ENCODE results near the gene PRDM1. TPM values are rescaled to one million over a fixed set of nuclear protein-coding genes. Genes with fewer than 3 reads are reported as not detected.

PRDM1 gene
- total RNA-seq, 1 donor, result 2.5 TPM

- Histone ChIP-seq H3K27ac (ENCODE audit: low read depth, low read length) (no peak overlapping the region), H3K36me3 (ENCODE audit: insufficient read depth, low read length) (peaks cover 24% of the 10 kb centered on the region), H3K9me3 (ENCODE audit: low read depth, low read length) (no peaks in the 10 kb centered on the region), H3K4me1 (ENCODE audit: insufficient read depth, low read length) (peaks cover 18% of the 10 kb centered on the region), H3K79me2 (ENCODE audit: insufficient read depth, low read length) (no peaks in the 10 kb centered on the region), H3K27me3 (ENCODE audit: insufficient read depth, low read length) (no peaks in the 10 kb centered on the region), H3K4me3 (ENCODE audit: insufficient read depth, low read length) (no peak overlapping the region), H3K4me2 (ENCODE audit: insufficient read depth, low read length) (no peak overlapping the region), H4K20me1 (ENCODE audit: insufficient read depth, low read length) (no peaks in the 10 kb centered on the region), H2AFZ (ENCODE audit: low read length) (no peak overlapping the region)
- TF ChIP-seq, protein P1, sequence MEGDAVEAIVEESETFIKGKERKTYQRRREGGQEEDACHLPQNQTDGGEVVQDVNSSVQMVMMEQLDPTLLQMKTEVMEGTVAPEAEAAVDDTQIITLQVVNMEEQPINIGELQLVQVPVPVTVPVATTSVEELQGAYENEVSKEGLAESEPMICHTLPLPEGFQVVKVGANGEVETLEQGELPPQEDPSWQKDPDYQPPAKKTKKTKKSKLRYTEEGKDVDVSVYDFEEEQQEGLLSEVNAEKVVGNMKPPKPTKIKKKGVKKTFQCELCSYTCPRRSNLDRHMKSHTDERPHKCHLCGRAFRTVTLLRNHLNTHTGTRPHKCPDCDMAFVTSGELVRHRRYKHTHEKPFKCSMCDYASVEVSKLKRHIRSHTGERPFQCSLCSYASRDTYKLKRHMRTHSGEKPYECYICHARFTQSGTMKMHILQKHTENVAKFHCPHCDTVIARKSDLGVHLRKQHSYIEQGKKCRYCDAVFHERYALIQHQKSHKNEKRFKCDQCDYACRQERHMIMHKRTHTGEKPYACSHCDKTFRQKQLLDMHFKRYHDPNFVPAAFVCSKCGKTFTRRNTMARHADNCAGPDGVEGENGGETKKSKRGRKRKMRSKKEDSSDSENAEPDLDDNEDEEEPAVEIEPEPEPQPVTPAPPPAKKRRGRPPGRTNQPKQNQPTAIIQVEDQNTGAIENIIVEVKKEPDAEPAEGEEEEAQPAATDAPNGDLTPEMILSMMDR (IDR thresholded peaks at IDR 0.05; ENCODE audit: extremely low read depth, low read depth, low read length), result no peak
- DNase-seq (ENCODE audit: insufficient read length, low spot score, missing footprints), result no peak
Observed at GRCh38 chr6:106110164-106110826, 24.2 kb downstream of the PRDM1 start.

GRCh38 chr6:106112433-106112832 is 26.3 kb downstream of the PRDM1 start:
- peak overlapping the region; percentile 19 for H3K4me2 ChIP-seq (ENCODE audit: insufficient read depth, low read length)
- H3K27me3 ChIP-seq (ENCODE audit: insufficient read depth, low read length), result no peaks in the 10 kb centered on the region
- no peaks in the 10 kb centered on the region for H4K20me1 ChIP-seq (ENCODE audit: insufficient read depth, low read length)
- H3K79me2 ChIP-seq (ENCODE audit: insufficient read depth, low read length), result no peaks in the 10 kb centered on the region
- TF ChIP-seq, protein P1 (IDR thresholded peaks at IDR 0.05; ENCODE audit: extremely low read depth, low read depth, low read length), result no peak
- H3K27ac ChIP-seq (ENCODE audit: low read depth, low read length), result no peak overlapping the region
- no peak overlapping the region for H2AFZ ChIP-seq (ENCODE audit: low read length)
- no peak for DNase-seq (ENCODE audit: insufficient read length, low spot score, missing footprints)
- peaks cover 26% of the 10 kb centered on the region for H3K4me1 ChIP-seq (ENCODE audit: insufficient read depth, low read length)
- H3K4me3 ChIP-seq (ENCODE audit: insufficient read depth, low read length), result no peak overlapping the region
- peaks cover 4% of the 10 kb centered on the region for H3K36me3 ChIP-seq (ENCODE audit: insufficient read depth, low read length)
- no peaks in the 10 kb centered on the region for H3K9me3 ChIP-seq (ENCODE audit: low read depth, low read length)

DNA sequence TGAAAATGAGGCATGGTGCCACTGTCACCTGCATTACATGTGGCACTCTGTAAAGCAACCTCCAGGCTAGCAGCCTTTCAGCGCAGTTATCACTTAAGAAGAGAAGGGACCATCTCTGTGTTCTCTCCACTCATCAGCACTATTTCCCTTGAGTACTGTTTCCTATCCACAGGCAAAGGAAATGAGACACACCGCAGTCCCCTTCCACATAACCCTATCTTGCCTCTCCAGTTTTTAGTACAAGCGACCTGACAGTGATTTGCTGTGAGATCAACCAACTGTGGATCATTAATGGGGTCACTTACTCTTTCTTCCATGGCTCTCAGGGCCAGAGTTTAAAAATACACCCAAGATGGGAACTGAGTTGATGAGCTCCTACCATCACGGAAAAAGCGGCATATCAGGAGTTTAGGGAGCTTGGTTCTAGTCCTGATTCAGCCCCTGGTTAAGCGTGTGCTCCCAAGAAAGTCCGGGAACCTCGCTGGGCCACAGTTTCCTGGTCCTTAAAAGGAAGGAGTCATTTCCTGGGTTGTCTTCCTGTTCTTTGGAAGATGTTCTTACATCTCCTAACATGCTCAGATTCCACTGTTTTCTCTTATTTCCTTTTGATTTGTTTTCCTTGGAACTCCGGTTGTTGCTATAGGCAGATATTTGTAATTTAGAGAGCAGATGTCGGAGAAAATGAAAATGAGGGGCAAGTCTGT is 27.3 kb downstream of the PRDM1 start:
- Histone ChIP-seq H3K4me2 (ENCODE audit: insufficient read depth, low read length) (no peak overlapping the region), H3K4me3 (ENCODE audit: insufficient read depth, low read length) (no peak overlapping the region), H3K79me2 (ENCODE audit: insufficient read depth, low read length) (no peaks in the 10 kb centered on the region), H4K20me1 (ENCODE audit: insufficient read depth, low read length) (no peaks in the 10 kb centered on the region), H3K9me3 (ENCODE audit: low read depth, low read length) (no peaks in the 10 kb centered on the region), H3K27ac (ENCODE audit: low read depth, low read length) (no peak overlapping the region), H3K27me3 (ENCODE audit: insufficient read depth, low read length) (no peaks in the 10 kb centered on the region), H3K36me3 (ENCODE audit: insufficient read depth, low read length) (peaks cover under 1% of the 10 kb centered on the region), H2AFZ (ENCODE audit: low read length) (peak overlapping the region; percentile 72), H3K4me1 (ENCODE audit: insufficient read depth, low read length) (peaks cover 26% of the 10 kb centered on the region)
- no peak for DNase-seq (ENCODE audit: insufficient read length, low spot score, missing footprints)
- TF ChIP-seq, protein P1 (IDR thresholded peaks at IDR 0.05; ENCODE audit: extremely low read depth, low read depth, low read length), result no peak

DNA sequence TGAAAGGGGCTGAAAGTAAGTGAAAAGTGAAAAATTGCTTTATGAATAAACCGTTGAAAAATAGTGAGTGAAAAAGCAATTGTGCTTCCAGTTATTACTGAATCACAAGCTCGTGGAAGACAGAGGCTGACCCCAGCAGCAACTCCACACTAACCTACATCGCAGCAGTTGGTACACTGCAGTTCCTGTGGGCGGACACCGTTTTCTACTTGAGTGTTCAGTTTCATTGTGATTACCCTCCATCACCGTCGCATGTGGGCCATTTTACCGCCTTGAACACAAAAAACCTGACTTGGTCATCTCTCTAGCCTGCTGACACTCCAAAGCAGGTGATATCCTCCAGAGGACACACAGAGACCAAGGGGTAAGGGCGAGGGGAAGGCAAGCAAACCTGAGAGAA is 28.4 kb downstream of the PRDM1 start:
- Histone ChIP-seq H3K9me3 (ENCODE audit: low read depth, low read length) (no peaks in the 10 kb centered on the region), H3K4me1 (ENCODE audit: insufficient read depth, low read length) (peaks cover 26% of the 10 kb centered on the region), H3K4me3 (ENCODE audit: insufficient read depth, low read length) (no peak overlapping the region), H3K79me2 (ENCODE audit: insufficient read depth, low read length) (no peaks in the 10 kb centered on the region), H4K20me1 (ENCODE audit: insufficient read depth, low read length) (no peaks in the 10 kb centered on the region), H3K36me3 (ENCODE audit: insufficient read depth, low read length) (no peaks in the 10 kb centered on the region), H3K27ac (ENCODE audit: low read depth, low read length) (no peak overlapping the region), H2AFZ (ENCODE audit: low read length) (no peak overlapping the region), H3K4me2 (ENCODE audit: insufficient read depth, low read length) (no peak overlapping the region), H3K27me3 (ENCODE audit: insufficient read depth, low read length) (no peaks in the 10 kb centered on the region)
- TF ChIP-seq, protein P1 (IDR thresholded peaks at IDR 0.05; ENCODE audit: extremely low read depth, low read depth, low read length), result no peak
- DNase-seq (ENCODE audit: insufficient read length, low spot score, missing footprints), result no peak
